Activated T-helper 1 cell treated with anti-CD3 and anti-CD28 coated beads, Interleukin-12 subunit alpha, Interleukin-12 subunit beta, Interleukin-2, Interleukin-4 antibody, amounts not matched to agents 30 ng/mL and 10 ng/mL and 1 ng/mL, durations not matched to agents 14 hours and 24 hours and 36 hours (primary cell): Measurements from ENCODE around the gene IL17RD. TPM values are rescaled to one million over a fixed set of nuclear protein-coding genes. Genes with fewer than 3 reads are reported as not detected.

Source experiments
- DNase-seq: peaks from one replicate; pipeline ENCODE4 v3.0.0; 2021; ENCODE audit warnings: low spot score
- H3K27ac Mint-ChIP-seq: one replicate; pipeline ENCODE4 v1.8.0; 2021; ENCODE audit warnings: mild to moderate bottlenecking, mixed read lengths
- H3K27me3 Mint-ChIP-seq: one replicate; pipeline ENCODE4 v1.8.0; 2022; ENCODE audit warnings: mild to moderate bottlenecking, moderate library complexity, mixed read lengths; ENCODE audit not compliant: insufficient read depth
- H3K36me3 Mint-ChIP-seq: one replicate; pipeline ENCODE4 v1.8.0; 2021; ENCODE audit warnings: low read depth, mixed read lengths
- H3K4me1 Mint-ChIP-seq: one replicate; pipeline ENCODE4 v1.8.0; 2021; ENCODE audit warnings: low read depth, mixed read lengths
- H3K4me3 Mint-ChIP-seq: one replicate; pipeline ENCODE4 v1.8.0; 2021; ENCODE audit warnings: mild to moderate bottlenecking, moderate library complexity, mixed read lengths
- H3K9me3 Mint-ChIP-seq: one replicate; pipeline ENCODE4 v1.8.0; 2021; ENCODE audit warnings: mixed read lengths
- intact Hi-C: fragments of 100-400 bp; cut with micrococcal nuclease; formaldehyde crosslinking; loops from one replicate; pipeline ENCODE4 v1.15.1; 2024
- total RNA-seq: library from RNA; stranded (reverse); gene quantifications from 2 replicates; pipeline ENCODE4 v1.2.3, GENCODE V29; 2022

The IL17RD gene
- total RNA-seq: 0.15 TPM in 1 of 2 replicates, not detected in the other

- Mint-ChIP-seq H3K4me3 (peak within 1 kb of the TSS; percentile 86), H3K36me3 (peaks cover 2% of the 10 kb centered on the region), H3K4me1 (peaks cover 8% of the 10 kb centered on the region), H3K9me3 (no peaks in the 10 kb centered on the region), H3K27me3 (peaks cover 76% of the 10 kb centered on the region), H3K27ac (no peak within 1 kb of the TSS)
- peak; percentile 22 for DNase-seq
- intact Hi-C loops: loop anchor here (2.0 to 10.0 kb wide), 3 partner anchors 62 to 430 kb away; partner anchors contain the start of genes APPL1 and ARF4
Measured at GRCh38 chr3:57164657-57165573, at the start of gene IL17RD. Gene IL17RD, minus strand, starts transcription at chr3:57165353. Its CDS starts 67 bp downstream, at chr3:57165286.

GRCh38 chr3:57206423-57206822 lies 41.3 kb upstream of the IL17RD start:
- H3K36me3 Mint-ChIP-seq: no peaks in the 10 kb centered on the region
- no peak for DNase-seq
- intact Hi-C loops: no loop called here
- no peaks in the 10 kb centered on the region for H3K27me3 Mint-ChIP-seq
- H3K4me1 Mint-ChIP-seq: no peaks in the 10 kb centered on the region
- H3K27ac Mint-ChIP-seq: no peak overlapping the region
- H3K4me3 Mint-ChIP-seq: no peak overlapping the region
- H3K9me3 Mint-ChIP-seq: no peaks in the 10 kb centered on the region

- Mint-ChIP-seq H3K27ac (no peak within 1 kb of the TSS), H3K36me3 (no peaks in the 10 kb centered on the region), H3K9me3 (no peaks in the 10 kb centered on the region), H3K27me3 (peaks cover 3% of the 10 kb centered on the region), H3K4me1 (no peaks in the 10 kb centered on the region), H3K4me3 (no peak within 1 kb of the TSS)
- DNase-seq: no peak
- intact Hi-C loops: no loop called here
Measured at GRCh38 chr3:57199895-57200297, 34.7 kb upstream of the IL17RD start, which contains the start of gene HESX1. Gene HESX1, minus strand, starts transcription at chr3:57199978. Its CDS starts 60 bp downstream, at chr3:57199918.

GRCh38 chr3:57194641-57195040 lies 29.5 kb upstream of the IL17RD start:
- Mint-ChIP-seq H3K27ac (no peak overlapping the region), H3K9me3 (no peaks in the 10 kb centered on the region)

GRCh38 chr3:57192028-57192427 lies 26.9 kb upstream of the IL17RD start:
- Mint-ChIP-seq H3K27ac (no peak overlapping the region), H3K9me3 (no peaks in the 10 kb centered on the region), H3K4me1 (no peaks in the 10 kb centered on the region), H3K36me3 (no peaks in the 10 kb centered on the region), H3K4me3 (no peak overlapping the region), H3K27me3 (peaks cover 12% of the 10 kb centered on the region)
- intact Hi-C loops: no loop called here
- DNase-seq: no peak

More at GRCh38 chr3:57194641-57195040, 29.5 kb upstream of the IL17RD start:
- Mint-ChIP-seq H3K36me3 (no peaks in the 10 kb centered on the region), H3K27me3 (peaks cover 12% of the 10 kb centered on the region), H3K4me1 (no peaks in the 10 kb centered on the region), H3K4me3 (no peak overlapping the region)
- intact Hi-C loops: no loop called here
- DNase-seq: no peak

- Mint-ChIP-seq H3K9me3 (no peaks in the 10 kb centered on the region), H3K4me1 (no peaks in the 10 kb centered on the region), H3K27ac (no peak overlapping the region), H3K27me3 (peaks cover 13% of the 10 kb centered on the region), H3K36me3 (no peaks in the 10 kb centered on the region), H3K4me3 (no peak overlapping the region)
- no peak for DNase-seq
- intact Hi-C loops: no loop called here
Measured at GRCh38 chr3:57184526-57184925, 19.4 kb upstream of the IL17RD start.

- no peak for DNase-seq
- H3K36me3 Mint-ChIP-seq: no peaks in the 10 kb centered on the region
- intact Hi-C loops: no loop called here
- no peaks in the 10 kb centered on the region for H3K4me1 Mint-ChIP-seq
- no peak overlapping the region for H3K27ac Mint-ChIP-seq
- peaks cover 15% of the 10 kb centered on the region for H3K27me3 Mint-ChIP-seq
- H3K4me3 Mint-ChIP-seq: no peak overlapping the region
- H3K9me3 Mint-ChIP-seq: no peaks in the 10 kb centered on the region
Measured at GRCh38 chr3:57179580-57180410, 14.6 kb upstream of the IL17RD start.

GRCh38 chr3:57176045-57176444 lies 10.9 kb upstream of the IL17RD start:
- intact Hi-C loops: no loop called here
- H3K27me3 Mint-ChIP-seq: peaks cover 10% of the 10 kb centered on the region
- H3K4me1 Mint-ChIP-seq: no peaks in the 10 kb centered on the region

GRCh38 chr3:57173687-57174086 lies 8.5 kb upstream of the IL17RD start:
- no peak for DNase-seq
- H3K9me3 Mint-ChIP-seq: no peaks in the 10 kb centered on the region
- intact Hi-C loops: loop anchor here (5.0 kb wide), 1 partner anchor 224 kb away; no protein-coding TSS in a partner anchor
- no peak overlapping the region for H3K27ac Mint-ChIP-seq
- peaks cover 27% of the 10 kb centered on the region for H3K27me3 Mint-ChIP-seq
- H3K36me3 Mint-ChIP-seq: no peaks in the 10 kb centered on the region
- peaks cover 5% of the 10 kb centered on the region for H3K4me1 Mint-ChIP-seq
- H3K4me3 Mint-ChIP-seq: no peak overlapping the region

More at GRCh38 chr3:57176045-57176444, 10.9 kb upstream of the IL17RD start:
- Mint-ChIP-seq H3K9me3 (no peaks in the 10 kb centered on the region), H3K36me3 (no peaks in the 10 kb centered on the region), H3K4me3 (no peak overlapping the region), H3K27ac (no peak overlapping the region)
- DNase-seq: no peak

- DNase-seq: no peak
- peaks cover 50% of the 10 kb centered on the region for H3K27me3 Mint-ChIP-seq
- intact Hi-C loops: loop anchor here (2.0 to 5.0 kb wide), 2 partner anchors 226 to 390 kb away; no protein-coding TSS in a partner anchor
Measured at GRCh38 chr3:57170946-57171345, 5.8 kb upstream of the IL17RD start.

GRCh38 chr3:57169872-57170623 lies 4.9 kb upstream of the IL17RD start:
- H3K9me3 Mint-ChIP-seq: no peaks in the 10 kb centered on the region
- H3K36me3 Mint-ChIP-seq: no peaks in the 10 kb centered on the region
- H3K4me1 Mint-ChIP-seq: peaks cover 5% of the 10 kb centered on the region
- intact Hi-C loops: loop anchor here (2.0 to 10.0 kb wide), 4 partner anchors 68 to 425 kb away; partner anchors contain the start of gene ARF4
- peak; percentile 33 for DNase-seq
- peak overlapping the region; percentile 64 for H3K4me3 Mint-ChIP-seq
- H3K27ac Mint-ChIP-seq: no peak overlapping the region
- peaks cover 52% of the 10 kb centered on the region for H3K27me3 Mint-ChIP-seq

More at GRCh38 chr3:57170946-57171345, 5.8 kb upstream of the IL17RD start:
- Mint-ChIP-seq H3K36me3 (no peaks in the 10 kb centered on the region), H3K4me1 (peaks cover 5% of the 10 kb centered on the region), H3K4me3 (no peak overlapping the region), H3K27ac (no peak overlapping the region), H3K9me3 (no peaks in the 10 kb centered on the region)

GRCh38 chr3:57169108-57169507 lies 4.0 kb upstream of the IL17RD start:
- Mint-ChIP-seq H3K36me3 (peaks cover 2% of the 10 kb centered on the region), H3K4me1 (peaks cover 9% of the 10 kb centered on the region), H3K27ac (no peak overlapping the region), H3K27me3 (peaks cover 52% of the 10 kb centered on the region), H3K4me3 (peak overlapping the region; percentile 46), H3K9me3 (no peaks in the 10 kb centered on the region)
- no peak for DNase-seq
- intact Hi-C loops: loop anchor here (5.0 to 10.0 kb wide), 2 partner anchors 67 to 426 kb away; partner anchors contain the start of gene ARF4
